ENCODE measurements around the gene GALNT13. TPM values are rescaled to one million over a fixed set of nuclear protein-coding genes. Genes with fewer than 3 reads are reported as not detected.

The GALNT13 gene
- total RNA-seq, 6 experiments from 2014 or later, result not detected

DNA sequence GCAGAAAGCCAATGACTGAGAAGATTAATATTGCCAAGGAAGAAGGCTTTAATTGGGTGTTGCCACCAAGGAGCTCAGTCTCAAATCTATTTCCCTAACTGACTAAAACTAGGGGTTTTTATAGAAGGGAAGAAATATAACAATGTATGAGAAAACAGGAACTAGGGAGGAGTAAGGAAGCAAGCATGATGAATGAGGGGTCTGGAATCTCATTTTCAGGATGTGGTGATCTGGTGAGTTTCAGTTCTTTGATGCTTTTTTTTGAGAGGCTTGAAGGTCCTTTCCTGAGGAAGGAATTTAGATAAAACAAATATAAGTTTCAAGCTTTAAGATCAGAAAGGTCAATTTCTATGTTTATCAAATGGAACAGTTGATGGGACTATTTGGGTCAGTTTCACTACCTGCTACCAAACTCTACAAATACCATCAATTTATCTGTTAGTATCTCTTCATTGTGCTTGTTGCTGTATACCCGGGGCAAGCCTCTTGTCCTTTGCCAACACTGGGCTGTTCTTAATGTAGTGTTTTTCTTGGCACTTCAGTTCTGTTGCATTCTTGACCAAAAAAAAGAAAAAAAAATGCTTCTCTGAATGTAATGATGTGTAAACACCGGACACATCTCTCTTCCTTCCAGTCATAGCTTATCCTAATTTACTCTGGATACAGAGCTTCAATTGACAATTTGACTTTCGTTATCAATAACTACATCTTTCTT lies 357.0 kb downstream of the GALNT13 start:
- Mint-ChIP-seq H3K4me3 (no peak overlapping the region), H3K36me3 (ENCODE audit: low read depth) (no peaks in the 10 kb centered on the region), H3K9me3 (peaks cover 50% of the 10 kb centered on the region), H3K4me1 (ENCODE audit: low read depth) (no peaks in the 10 kb centered on the region), H3K27me3 (ENCODE audit: insufficient read depth) (no peaks in the 10 kb centered on the region), H3K27ac (no peak overlapping the region)
- TF ChIP-seq, protein P1, sequence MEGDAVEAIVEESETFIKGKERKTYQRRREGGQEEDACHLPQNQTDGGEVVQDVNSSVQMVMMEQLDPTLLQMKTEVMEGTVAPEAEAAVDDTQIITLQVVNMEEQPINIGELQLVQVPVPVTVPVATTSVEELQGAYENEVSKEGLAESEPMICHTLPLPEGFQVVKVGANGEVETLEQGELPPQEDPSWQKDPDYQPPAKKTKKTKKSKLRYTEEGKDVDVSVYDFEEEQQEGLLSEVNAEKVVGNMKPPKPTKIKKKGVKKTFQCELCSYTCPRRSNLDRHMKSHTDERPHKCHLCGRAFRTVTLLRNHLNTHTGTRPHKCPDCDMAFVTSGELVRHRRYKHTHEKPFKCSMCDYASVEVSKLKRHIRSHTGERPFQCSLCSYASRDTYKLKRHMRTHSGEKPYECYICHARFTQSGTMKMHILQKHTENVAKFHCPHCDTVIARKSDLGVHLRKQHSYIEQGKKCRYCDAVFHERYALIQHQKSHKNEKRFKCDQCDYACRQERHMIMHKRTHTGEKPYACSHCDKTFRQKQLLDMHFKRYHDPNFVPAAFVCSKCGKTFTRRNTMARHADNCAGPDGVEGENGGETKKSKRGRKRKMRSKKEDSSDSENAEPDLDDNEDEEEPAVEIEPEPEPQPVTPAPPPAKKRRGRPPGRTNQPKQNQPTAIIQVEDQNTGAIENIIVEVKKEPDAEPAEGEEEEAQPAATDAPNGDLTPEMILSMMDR (IDR thresholded peaks at IDR 0.05), result no peak
- DNase-seq, result no peak

DNA sequence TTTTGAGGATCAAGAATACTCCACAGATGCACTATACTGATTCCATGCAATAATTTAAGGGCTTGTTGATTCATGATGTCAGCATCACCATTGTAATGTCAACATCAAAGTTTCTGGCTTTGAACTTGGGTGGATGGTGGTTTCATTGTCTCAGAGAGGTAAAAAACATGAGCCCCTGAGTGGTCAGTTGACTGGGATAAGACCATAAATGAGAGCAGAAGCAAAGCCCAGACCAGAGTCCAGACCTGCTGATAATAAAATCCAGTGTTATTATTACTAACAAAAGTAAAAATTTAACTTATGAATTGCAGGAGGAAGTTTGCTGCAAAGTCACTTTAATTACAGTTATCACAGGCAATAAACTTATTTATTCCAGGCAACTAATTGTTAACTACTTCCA lies 358.2 kb downstream of the GALNT13 start:
- TF ChIP-seq, protein P1 (IDR thresholded peaks at IDR 0.05), result no peak
- H3K27ac Mint-ChIP-seq, result no peak overlapping the region
- no peaks in the 10 kb centered on the region for H3K36me3 Mint-ChIP-seq (ENCODE audit: low read depth)
- peaks cover 49% of the 10 kb centered on the region for H3K9me3 Mint-ChIP-seq
- H3K27me3 Mint-ChIP-seq (ENCODE audit: insufficient read depth), result no peaks in the 10 kb centered on the region
- no peak overlapping the region for H3K4me3 Mint-ChIP-seq
- no peaks in the 10 kb centered on the region for H3K4me1 Mint-ChIP-seq (ENCODE audit: low read depth)
- no peak for DNase-seq

DNA sequence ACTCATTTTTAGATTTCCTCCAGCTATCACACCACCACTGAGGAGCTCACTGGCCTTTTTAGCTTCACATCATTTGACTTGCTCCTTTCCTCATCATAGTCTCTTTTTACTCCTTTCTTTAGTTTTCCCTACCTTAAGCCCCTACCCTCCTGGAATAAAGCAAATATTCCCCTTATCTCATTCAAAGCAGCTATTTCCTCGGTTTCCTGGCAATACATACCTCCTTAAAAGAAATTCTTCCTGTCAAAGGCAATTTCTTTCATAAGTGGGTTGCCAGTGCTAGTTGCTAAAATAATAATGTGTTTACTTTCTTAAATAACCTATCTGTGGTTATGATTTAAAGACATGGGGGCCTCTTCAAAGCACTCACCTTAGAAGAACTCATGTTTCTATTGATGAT lies 359.3 kb downstream of the GALNT13 start:
- Mint-ChIP-seq H3K9me3 (peaks cover 41% of the 10 kb centered on the region), H3K27me3 (ENCODE audit: insufficient read depth) (no peaks in the 10 kb centered on the region), H3K4me3 (no peak overlapping the region), H3K36me3 (ENCODE audit: low read depth) (no peaks in the 10 kb centered on the region), H3K4me1 (ENCODE audit: low read depth) (no peaks in the 10 kb centered on the region), H3K27ac (no peak overlapping the region)
- TF ChIP-seq, protein P1 (IDR thresholded peaks at IDR 0.05), result no peak
- no peak for DNase-seq

DNA sequence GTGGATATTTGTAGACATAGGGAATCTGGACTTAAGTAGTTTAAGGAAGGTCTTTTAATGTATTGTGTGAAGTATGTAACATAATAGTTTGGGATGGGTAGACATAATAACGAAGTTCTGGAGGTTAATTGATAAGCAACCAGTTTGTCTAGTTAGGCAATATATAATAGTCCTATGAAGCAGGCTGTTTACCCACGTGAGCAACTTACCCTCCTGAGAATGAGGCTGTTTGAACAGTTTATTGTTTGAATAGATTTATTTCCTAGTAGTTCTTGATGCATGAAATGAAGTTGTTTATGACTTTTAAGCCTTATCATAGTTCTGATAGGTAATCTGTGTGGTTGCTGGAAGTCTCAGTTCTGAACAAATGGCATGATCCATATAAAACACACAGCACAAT lies 361.5 kb downstream of the GALNT13 start:
- Mint-ChIP-seq H3K4me1 (ENCODE audit: low read depth) (no peaks in the 10 kb centered on the region), H3K4me3 (no peak overlapping the region), H3K27ac (no peak overlapping the region), H3K36me3 (ENCODE audit: low read depth) (no peaks in the 10 kb centered on the region), H3K27me3 (ENCODE audit: insufficient read depth) (no peaks in the 10 kb centered on the region), H3K9me3 (peaks cover 37% of the 10 kb centered on the region)
- TF ChIP-seq, protein P1 (IDR thresholded peaks at IDR 0.05), result no peak
- no peak for DNase-seq

DNA sequence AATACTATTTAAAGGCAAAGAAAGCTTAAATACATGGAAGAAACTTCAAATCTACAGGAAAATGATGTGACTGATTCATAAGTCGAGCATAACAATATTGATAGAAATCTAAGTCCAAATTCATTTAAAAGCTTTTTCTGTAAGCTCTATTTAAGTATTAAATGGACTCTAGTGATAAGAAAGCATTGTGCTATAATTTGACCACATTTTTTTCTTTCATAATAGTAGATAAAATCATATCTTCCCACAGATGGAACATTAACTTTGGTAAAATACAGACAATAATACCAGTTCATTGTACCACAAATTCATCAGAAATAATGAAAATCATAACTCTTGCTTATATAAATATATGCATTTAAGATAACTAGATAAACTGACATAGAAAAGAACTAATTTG lies 366.5 kb downstream of the GALNT13 start:
- peaks cover 26% of the 10 kb centered on the region for H3K9me3 Mint-ChIP-seq
- TF ChIP-seq, protein P1 (IDR thresholded peaks at IDR 0.05), result no peak
- H3K4me3 Mint-ChIP-seq, result no peak overlapping the region
- no peaks in the 10 kb centered on the region for H3K4me1 Mint-ChIP-seq (ENCODE audit: low read depth)
- H3K36me3 Mint-ChIP-seq (ENCODE audit: low read depth), result no peaks in the 10 kb centered on the region
- no peak overlapping the region for H3K27ac Mint-ChIP-seq
- no peaks in the 10 kb centered on the region for H3K27me3 Mint-ChIP-seq (ENCODE audit: insufficient read depth)
- DNase-seq, result no peak
